ENCODE results near the gene MXRA8. TPM values are rescaled to one million over a fixed set of nuclear protein-coding genes. Genes with fewer than 3 reads are reported as not detected.

The MXRA8 gene
- polyA plus RNA-seq, 2 of the 4 experiments (the other 2 are of a cell fraction): 0.12 to 0.22 TPM

DNA sequence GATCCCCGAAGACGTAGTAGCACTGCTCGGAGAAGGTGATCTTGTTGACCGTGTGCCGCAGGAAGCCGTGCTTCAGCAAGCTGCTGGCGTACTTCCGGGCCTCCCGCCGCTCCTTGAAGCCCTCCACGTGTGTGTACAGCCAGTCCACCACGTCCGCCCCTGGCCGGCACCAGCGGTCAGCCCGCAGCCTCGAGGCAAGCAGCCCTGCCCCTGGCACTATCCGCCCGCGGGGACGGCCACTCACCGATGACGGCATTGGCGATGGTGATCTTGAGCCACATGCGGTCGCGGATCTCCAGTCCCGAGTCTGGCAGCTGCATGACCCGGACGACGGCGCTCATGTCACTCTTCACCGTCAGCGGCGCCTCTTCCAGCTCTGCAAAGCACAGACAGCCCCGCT lies 20.1 kb downstream of the MXRA8 start:
- ATAC-seq: no peak
- Histone ChIP-seq H3K9me3 (no peaks in the 10 kb centered on the region), H3K4me3 (no peak overlapping the region), H3K4me1 (peaks cover 3% of the 10 kb centered on the region; the same call in 2 of the 3 replicates), H3K4me2 (no peak overlapping the region), H3K27ac (no peak overlapping the region)
- ChIA-PET POLR2A (no interaction called here), CTCF (interaction anchor here (0.9 kb wide), 1 partner anchor 34 kb away, joined by 3 read pairs; no protein-coding TSS in a partner anchor)
- WGBS (ENCODE audit: missing lambda C conversion rate): 96% methylated on average over 32 of the region's 36 CpGs
- no peak for DNase-seq (ENCODE audit: low read depth in 1 of 2, low spot score in 1 of 2)
- no peak for TF ChIP-seq SMC3 (IDR thresholded peaks at IDR 0.05)
- TF ChIP-seq RAD21 (conservative IDR thresholded peaks at IDR 0.05 in 1 of 2, IDR thresholded peaks at IDR 0.05 in 1 of 2): no peak
- no peak for TF ChIP-seq KDM1A (IDR thresholded peaks at IDR 0.05; ENCODE audit: low read depth)
- TF ChIP-seq HOXB13 (CRISPR knock-in tag; IDR thresholded peaks at IDR 0.05; ENCODE audit: low read depth): no peak
- no peak for TF ChIP-seq JUNB (IDR thresholded peaks at IDR 0.05)
- TF ChIP-seq, protein P1, sequence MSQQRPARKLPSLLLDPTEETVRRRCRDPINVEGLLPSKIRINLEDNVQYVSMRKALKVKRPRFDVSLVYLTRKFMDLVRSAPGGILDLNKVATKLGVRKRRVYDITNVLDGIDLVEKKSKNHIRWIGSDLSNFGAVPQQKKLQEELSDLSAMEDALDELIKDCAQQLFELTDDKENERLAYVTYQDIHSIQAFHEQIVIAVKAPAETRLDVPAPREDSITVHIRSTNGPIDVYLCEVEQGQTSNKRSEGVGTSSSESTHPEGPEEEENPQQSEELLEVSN (IDR thresholded peaks at IDR 0.05; ENCODE audit: borderline replicate concordance, low read depth): no peak
- TF ChIP-seq CEBPB (IDR thresholded peaks at IDR 0.05): no peak
- TF ChIP-seq RARB (CRISPR knock-in tag; IDR thresholded peaks at IDR 0.05): no peak
- TF ChIP-seq, protein P2, sequence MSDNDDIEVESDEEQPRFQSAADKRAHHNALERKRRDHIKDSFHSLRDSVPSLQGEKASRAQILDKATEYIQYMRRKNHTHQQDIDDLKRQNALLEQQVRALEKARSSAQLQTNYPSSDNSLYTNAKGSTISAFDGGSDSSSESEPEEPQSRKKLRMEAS (IDR thresholded peaks at IDR 0.05): no peak
- TF ChIP-seq, protein P3, sequence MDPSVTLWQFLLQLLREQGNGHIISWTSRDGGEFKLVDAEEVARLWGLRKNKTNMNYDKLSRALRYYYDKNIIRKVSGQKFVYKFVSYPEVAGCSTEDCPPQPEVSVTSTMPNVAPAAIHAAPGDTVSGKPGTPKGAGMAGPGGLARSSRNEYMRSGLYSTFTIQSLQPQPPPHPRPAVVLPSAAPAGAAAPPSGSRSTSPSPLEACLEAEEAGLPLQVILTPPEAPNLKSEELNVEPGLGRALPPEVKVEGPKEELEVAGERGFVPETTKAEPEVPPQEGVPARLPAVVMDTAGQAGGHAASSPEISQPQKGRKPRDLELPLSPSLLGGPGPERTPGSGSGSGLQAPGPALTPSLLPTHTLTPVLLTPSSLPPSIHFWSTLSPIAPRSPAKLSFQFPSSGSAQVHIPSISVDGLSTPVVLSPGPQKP (IDR thresholded peaks at IDR 0.05; ENCODE audit: low read depth, low read length): no peak
- TF ChIP-seq, protein P4, sequence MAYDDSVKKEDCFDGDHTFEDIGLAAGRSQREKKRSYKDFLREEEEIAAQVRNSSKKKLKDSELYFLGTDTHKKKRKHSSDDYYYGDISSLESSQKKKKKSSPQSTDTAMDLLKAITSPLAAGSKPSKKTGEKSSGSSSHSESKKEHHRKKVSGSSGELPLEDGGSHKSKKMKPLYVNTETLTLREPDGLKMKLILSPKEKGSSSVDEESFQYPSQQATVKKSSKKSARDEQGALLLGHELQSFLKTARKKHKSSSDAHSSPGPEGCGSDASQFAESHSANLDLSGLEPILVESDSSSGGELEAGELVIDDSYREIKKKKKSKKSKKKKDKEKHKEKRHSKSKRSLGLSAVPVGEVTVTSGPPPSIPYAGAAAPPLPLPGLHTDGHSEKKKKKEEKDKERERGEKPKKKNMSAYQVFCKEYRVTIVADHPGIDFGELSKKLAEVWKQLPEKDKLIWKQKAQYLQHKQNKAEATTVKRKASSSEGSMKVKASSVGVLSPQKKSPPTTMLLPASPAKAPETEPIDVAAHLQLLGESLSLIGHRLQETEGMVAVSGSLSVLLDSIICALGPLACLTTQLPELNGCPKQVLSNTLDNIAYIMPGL (CRISPR knock-in tag; IDR thresholded peaks at IDR 0.05; ENCODE audit: borderline replicate concordance): no peak
- no peak for TF ChIP-seq JUN (IDR thresholded peaks at IDR 0.05)
- TF ChIP-seq MAFK (IDR thresholded peaks at IDR 0.05; ENCODE audit: partially characterized antibody): no peak
- TF ChIP-seq HOXB5 (CRISPR knock-in tag; IDR thresholded peaks at IDR 0.05): no peak
- TF ChIP-seq, protein P5, sequence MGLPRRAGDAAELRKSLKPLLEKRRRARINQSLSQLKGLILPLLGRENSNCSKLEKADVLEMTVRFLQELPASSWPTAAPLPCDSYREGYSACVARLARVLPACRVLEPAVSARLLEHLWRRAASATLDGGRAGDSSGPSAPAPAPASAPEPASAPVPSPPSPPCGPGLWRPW (IDR thresholded peaks at IDR 0.05): no peak
- TF ChIP-seq TP53 (CRISPR knock-in tag; IDR thresholded peaks at IDR 0.05): no peak
- TF ChIP-seq RCOR1 (IDR thresholded peaks at IDR 0.05; ENCODE audit: low read depth, low read length): no peak
- FAIRE-seq: no peak

DNA sequence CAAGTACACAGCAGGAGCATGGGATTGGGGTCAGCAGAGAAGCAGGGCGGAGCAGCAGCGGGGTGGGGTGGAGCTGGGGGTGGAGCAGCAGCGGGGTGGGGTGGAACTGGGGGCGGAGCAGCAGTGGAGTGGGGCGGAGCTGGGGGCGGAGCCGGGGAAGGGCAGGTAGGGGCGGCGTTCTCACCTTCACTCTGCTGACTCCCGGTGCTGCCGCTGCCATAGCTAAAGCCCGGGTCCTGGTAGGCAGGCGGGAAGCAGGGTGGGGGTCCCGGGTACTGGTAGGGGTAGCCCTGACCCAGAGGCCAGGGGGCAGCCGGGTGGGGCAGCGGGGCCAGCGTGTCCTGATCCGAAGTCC lies 20.6 kb downstream of the MXRA8 start:
- no peaks in the 10 kb centered on the region for H3K4me1 ChIP-seq
- no peak overlapping the region for H3K27ac ChIP-seq
- no peak for FAIRE-seq
- DNase-seq (ENCODE audit: low read depth in 1 of 2, low spot score in 1 of 2): no peak
- no peaks in the 10 kb centered on the region for H3K9me3 ChIP-seq
- no peak overlapping the region for H3K4me3 ChIP-seq
- ChIA-PET POLR2A (no interaction called here), CTCF (interaction anchor here (0.9 kb wide), 1 partner anchor 35 kb away, joined by 3 read pairs; no protein-coding TSS in a partner anchor)
- no peak for TF ChIP-seq SMC3 (IDR thresholded peaks at IDR 0.05)
- TF ChIP-seq RCOR1 (IDR thresholded peaks at IDR 0.05; ENCODE audit: low read depth, low read length): no peak
- no peak for TF ChIP-seq GATA3 (IDR thresholded peaks at IDR 0.05; ENCODE audit: borderline replicate concordance)
- TF ChIP-seq RNF2 (IDR thresholded peaks at IDR 0.05; ENCODE audit: borderline replicate concordance, low read depth): no peak
- TF ChIP-seq NPAS2 (CRISPR knock-in tag; IDR thresholded peaks at IDR 0.05; ENCODE audit: borderline replicate concordance): no peak
- TF ChIP-seq HOXB5 (CRISPR knock-in tag; IDR thresholded peaks at IDR 0.05): no peak
- TF ChIP-seq POLR2AphosphoS2 (conservative IDR thresholded peaks at IDR 0.05; ENCODE audit: low read length): no peak
- no peak for TF ChIP-seq MAZ (IDR thresholded peaks at IDR 0.05; ENCODE audit: borderline replicate concordance, low read depth, low read length)
- TF ChIP-seq, protein P2 (IDR thresholded peaks at IDR 0.05): no peak
- TF ChIP-seq ZFP36 (IDR thresholded peaks at IDR 0.05; ENCODE audit: borderline replicate concordance, partially characterized antibody): no peak
- no peak for TF ChIP-seq EHF (CRISPR knock-in tag; IDR thresholded peaks at IDR 0.05)
- TF ChIP-seq, protein P6, sequence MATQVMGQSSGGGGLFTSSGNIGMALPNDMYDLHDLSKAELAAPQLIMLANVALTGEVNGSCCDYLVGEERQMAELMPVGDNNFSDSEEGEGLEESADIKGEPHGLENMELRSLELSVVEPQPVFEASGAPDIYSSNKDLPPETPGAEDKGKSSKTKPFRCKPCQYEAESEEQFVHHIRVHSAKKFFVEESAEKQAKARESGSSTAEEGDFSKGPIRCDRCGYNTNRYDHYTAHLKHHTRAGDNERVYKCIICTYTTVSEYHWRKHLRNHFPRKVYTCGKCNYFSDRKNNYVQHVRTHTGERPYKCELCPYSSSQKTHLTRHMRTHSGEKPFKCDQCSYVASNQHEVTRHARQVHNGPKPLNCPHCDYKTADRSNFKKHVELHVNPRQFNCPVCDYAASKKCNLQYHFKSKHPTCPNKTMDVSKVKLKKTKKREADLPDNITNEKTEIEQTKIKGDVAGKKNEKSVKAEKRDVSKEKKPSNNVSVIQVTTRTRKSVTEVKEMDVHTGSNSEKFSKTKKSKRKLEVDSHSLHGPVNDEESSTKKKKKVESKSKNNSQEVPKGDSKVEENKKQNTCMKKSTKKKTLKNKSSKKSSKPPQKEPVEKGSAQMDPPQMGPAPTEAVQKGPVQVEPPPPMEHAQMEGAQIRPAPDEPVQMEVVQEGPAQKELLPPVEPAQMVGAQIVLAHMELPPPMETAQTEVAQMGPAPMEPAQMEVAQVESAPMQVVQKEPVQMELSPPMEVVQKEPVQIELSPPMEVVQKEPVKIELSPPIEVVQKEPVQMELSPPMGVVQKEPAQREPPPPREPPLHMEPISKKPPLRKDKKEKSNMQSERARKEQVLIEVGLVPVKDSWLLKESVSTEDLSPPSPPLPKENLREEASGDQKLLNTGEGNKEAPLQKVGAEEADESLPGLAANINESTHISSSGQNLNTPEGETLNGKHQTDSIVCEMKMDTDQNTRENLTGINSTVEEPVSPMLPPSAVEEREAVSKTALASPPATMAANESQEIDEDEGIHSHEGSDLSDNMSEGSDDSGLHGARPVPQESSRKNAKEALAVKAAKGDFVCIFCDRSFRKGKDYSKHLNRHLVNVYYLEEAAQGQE (IDR thresholded peaks at IDR 0.05): no peak
- TF ChIP-seq JUN (IDR thresholded peaks at IDR 0.05): no peak
- H3K4me2 ChIP-seq: no peak overlapping the region
- no CpG with 5 or more reads among the region's 18 CpGs for WGBS (ENCODE audit: missing lambda C conversion rate)
- ATAC-seq: peak in 1 of 2 experiments; percentile 75; a peak in 3 of 6 replicates
